Cardiac fibroblast (primary cell): ENCODE results near the gene USP53.
A peak's percentile ranks its signal among the peaks of the same experiment; 100 is the strongest.
"Not testable (repeated sequence)": the region's sequence is repeated elsewhere in the genome, so short reads cannot be mapped to it uniquely, and the experiment has no call there.

Source experiments
- DNase-seq, 2 donors: peaks; one replicate each; pipeline versions ENCODE4 v3.0.0 to v3.0.0-alpha.2; 2010; ENCODE audit warnings: low read depth in 2 of 2
- H3K4me3 ChIP-seq, 2 donors: replicated peaks in 1 of 2; 1 replicate in 1 of 2; 2 replicates in 1 of 2; pipeline ENCODE4 v1.5.1; 2011; ENCODE audit warnings: low read depth in 2 of 2, low read length in 2 of 2, mild to moderate bottlenecking in 2 of 2, moderate library complexity in 1 of 2
- TF ChIP-seq, protein P1 (sequence below): IDR thresholded peaks from one replicate; pipeline ENCODE4 v1.5.1; 2011; ENCODE audit warnings: low read depth, mild to moderate bottlenecking, low read length, inconsistent platforms

The USP53 gene

GRCh38 chr4:119212234-119212963 lies at the start of gene USP53:
Gene USP53, plus strand, starts transcription at chr4:119212713. Its CDS starts 27,047 bp downstream, at chr4:119239760.
- TF ChIP-seq, protein P1, sequence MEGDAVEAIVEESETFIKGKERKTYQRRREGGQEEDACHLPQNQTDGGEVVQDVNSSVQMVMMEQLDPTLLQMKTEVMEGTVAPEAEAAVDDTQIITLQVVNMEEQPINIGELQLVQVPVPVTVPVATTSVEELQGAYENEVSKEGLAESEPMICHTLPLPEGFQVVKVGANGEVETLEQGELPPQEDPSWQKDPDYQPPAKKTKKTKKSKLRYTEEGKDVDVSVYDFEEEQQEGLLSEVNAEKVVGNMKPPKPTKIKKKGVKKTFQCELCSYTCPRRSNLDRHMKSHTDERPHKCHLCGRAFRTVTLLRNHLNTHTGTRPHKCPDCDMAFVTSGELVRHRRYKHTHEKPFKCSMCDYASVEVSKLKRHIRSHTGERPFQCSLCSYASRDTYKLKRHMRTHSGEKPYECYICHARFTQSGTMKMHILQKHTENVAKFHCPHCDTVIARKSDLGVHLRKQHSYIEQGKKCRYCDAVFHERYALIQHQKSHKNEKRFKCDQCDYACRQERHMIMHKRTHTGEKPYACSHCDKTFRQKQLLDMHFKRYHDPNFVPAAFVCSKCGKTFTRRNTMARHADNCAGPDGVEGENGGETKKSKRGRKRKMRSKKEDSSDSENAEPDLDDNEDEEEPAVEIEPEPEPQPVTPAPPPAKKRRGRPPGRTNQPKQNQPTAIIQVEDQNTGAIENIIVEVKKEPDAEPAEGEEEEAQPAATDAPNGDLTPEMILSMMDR, result no peak
- DNase-seq, result peak; percentile 98 to 99
- H3K4me3 ChIP-seq, result peak within 1 kb of the TSS; percentile 88 to 93

DNA sequence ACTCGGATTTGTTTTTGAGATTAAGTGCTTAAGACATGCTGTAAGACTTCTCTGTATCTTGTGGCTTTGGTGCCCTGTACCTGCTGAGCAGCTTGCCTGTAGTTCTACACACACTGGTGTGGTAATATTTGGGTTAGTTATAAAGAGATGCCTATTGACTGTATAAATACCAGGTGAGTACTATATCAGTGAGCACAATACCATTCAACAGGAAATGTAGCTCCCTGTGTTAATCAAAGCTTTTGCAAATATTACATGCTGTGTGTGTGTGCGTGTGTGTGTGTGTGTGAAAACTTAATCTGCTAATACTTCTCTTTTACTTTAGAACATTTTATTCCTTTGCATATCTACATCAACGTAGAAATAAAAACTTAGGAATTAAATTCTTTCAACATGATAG lies 46.7 kb upstream of the USP53 start:
- DNase-seq, result no peak
- no peak overlapping the region for H3K4me3 ChIP-seq
- TF ChIP-seq, protein P1, result no peak

GRCh38 chr4:119170195-119170594 lies 42.3 kb upstream of the USP53 start:
- H3K4me3 ChIP-seq, result no peak overlapping the region
- DNase-seq, result no peak
- TF ChIP-seq, protein P1, result peak; percentile 21

GRCh38 chr4:119172223-119172622 lies 40.3 kb upstream of the USP53 start:
- TF ChIP-seq, protein P1, result no peak
- no peak overlapping the region for H3K4me3 ChIP-seq
- peak in 1 of 2 donors; percentile 17 for DNase-seq

GRCh38 chr4:119173729-119174361 lies 38.7 kb upstream of the USP53 start:
- DNase-seq, H3K4me3 ChIP-seq: not testable (repeated sequence)

GRCh38 chr4:119179011-119179410 lies 33.5 kb upstream of the USP53 start:
- H3K4me3 ChIP-seq, result no peak overlapping the region
- DNase-seq, result no peak
- TF ChIP-seq, protein P1, result no peak

DNA sequence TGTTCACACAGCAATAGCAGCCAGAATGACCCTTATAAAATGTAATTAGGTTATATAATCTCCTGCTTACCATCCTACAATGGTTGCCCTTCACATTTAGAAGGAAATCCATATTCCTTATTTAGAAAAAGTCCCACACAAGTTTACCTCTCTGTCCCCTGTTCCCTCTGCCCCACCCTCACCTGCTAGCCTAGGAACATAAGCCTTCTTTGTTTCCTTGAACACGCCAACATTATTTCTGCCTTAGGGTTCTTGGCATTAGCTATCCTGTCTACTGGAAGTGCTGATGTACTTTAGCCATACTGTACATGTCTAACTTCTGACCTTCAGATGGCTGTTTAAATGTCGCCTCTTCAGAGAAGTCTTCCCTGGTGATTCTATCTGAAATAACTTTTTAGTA lies 28.4 kb upstream of the USP53 start:
- TF ChIP-seq, protein P1, result no peak
- H3K4me3 ChIP-seq, result no peak overlapping the region
- no peak for DNase-seq
